MM.1S (cell line): Measurements from ENCODE around the gene THADA.

Source experiments
- DNase-seq: peaks from one replicate; pipeline ENCODE4 v3.0.0-alpha.2; 2015
- H2AFZ ChIP-seq: fragments of 300-600 bp; sonication (generic); 2 replicates; pipeline ENCODE4 v1.6.0; 2016; ENCODE audit warnings: antibody characterized with exemption, low read length
- H3F3A ChIP-seq: fragments of 300-600 bp; sonication (generic); 2 replicates; pipeline ENCODE4 v1.6.1; 2016; ENCODE audit warnings: mild to moderate bottlenecking, antibody characterized with exemption, low read length, moderate library complexity, mixed read lengths; ENCODE audit not compliant: insufficient read depth
- H3K27ac ChIP-seq: fragments of 300-600 bp; sonication (generic); 2 replicates; pipeline ENCODE4 v1.5.1; 2016; ENCODE audit warnings: mild to moderate bottlenecking, low read length
- H3K27me3 ChIP-seq: fragments of 300-600 bp; sonication (generic); replicated peaks from 2 replicates; pipeline ENCODE4 v1.6.0; 2016; ENCODE audit warnings: low read length; ENCODE audit not compliant: insufficient read depth
- H3K36me3 ChIP-seq: fragments of 300-600 bp; sonication (generic); replicated peaks from 2 replicates; pipeline ENCODE4 v1.6.1; 2016; ENCODE audit warnings: mild to moderate bottlenecking, low read length, mixed read lengths; ENCODE audit not compliant: insufficient read depth
- H3K4me1 ChIP-seq: fragments of 300-600 bp; sonication (generic); 2 replicates; pipeline ENCODE4 v1.6.1; 2016; ENCODE audit warnings: low read length, mixed read lengths
- H3K4me2 ChIP-seq: fragments of 300-600 bp; sonication (generic); 2 replicates; pipeline ENCODE4 v1.6.0; 2016; ENCODE audit warnings: low read depth, low read length
- H3K4me3 ChIP-seq: fragments of 300-600 bp; sonication (generic); 2 replicates; pipeline ENCODE4 v1.5.1; 2016; ENCODE audit warnings: low read length, mixed read lengths
- H3K79me2 ChIP-seq: fragments of 300-600 bp; sonication (generic); 2 replicates; pipeline ENCODE4 v1.6.1; 2016; ENCODE audit warnings: mixed run types, low read length, mixed read lengths
- H3K9ac ChIP-seq: fragments of 300-600 bp; sonication (generic); 2 replicates; pipeline ENCODE4 v1.6.1; 2016; ENCODE audit warnings: low read length, mixed read lengths
- H3K9me2 ChIP-seq: fragments of 300-600 bp; sonication (generic); replicated peaks from 2 replicates; pipeline ENCODE4 v1.6.1; 2016; ENCODE audit warnings: mild to moderate bottlenecking, low read length, mixed read lengths; ENCODE audit not compliant: insufficient read depth
- H3K9me3 ChIP-seq: fragments of 300-600 bp; sonication (generic); replicated peaks from 2 replicates; pipeline ENCODE4 v1.6.1; 2016; ENCODE audit warnings: mild to moderate bottlenecking, low read length, mixed read lengths; ENCODE audit not compliant: insufficient read depth
- H4K20me1 ChIP-seq: fragments of 300-600 bp; sonication (generic); 2 replicates; pipeline ENCODE4 v1.6.1; 2016; ENCODE audit warnings: mild to moderate bottlenecking, low read length, moderate library complexity, mixed read lengths; ENCODE audit not compliant: insufficient read depth
- CTCF ChIP-seq: fragments of 300-600 bp; sonication (generic); IDR thresholded peaks from 2 replicates; pipeline ENCODE4 v1.5.1; 2016; ENCODE audit warnings: antibody characterized with exemption, low read length, mixed read lengths
- EZH2 ChIP-seq: fragments of 300-600 bp; sonication (generic); optimal IDR thresholded peaks from 2 replicates; pipeline ENCODE3; 2017; ENCODE audit warnings: low read depth, mild to moderate bottlenecking, antibody characterized with exemption, low read length, mixed read lengths
- EZH2phosphoT487 ChIP-seq: fragments of 300-600 bp; sonication (generic); IDR thresholded peaks from 2 replicates; pipeline ENCODE4 v1.6.1; 2018; ENCODE audit warnings: antibody characterized with exemption, low read length

THADA gene

GRCh38 chr2:43619511-43619910, 23.7 kb upstream of the THADA start:
- Histone ChIP-seq H3K9me2 (no peaks in the 10 kb centered on the region), H3K4me1 (no peaks in the 10 kb centered on the region), H3K4me3 (no peak overlapping the region), H3K27ac (no peak overlapping the region), H3F3A (no peaks in the 10 kb centered on the region), H3K9ac (no peak overlapping the region), H2AFZ (no peak overlapping the region), H3K27me3 (no peaks in the 10 kb centered on the region), H4K20me1 (no peaks in the 10 kb centered on the region), H3K9me3 (no peaks in the 10 kb centered on the region), H3K79me2 (no peaks in the 10 kb centered on the region), H3K36me3 (no peaks in the 10 kb centered on the region), H3K4me2 (no peak overlapping the region)
- TF ChIP-seq EZH2phosphoT487 (no peak), EZH2 (no peak), CTCF (no peak)
- no peak for DNase-seq

- H2AFZ ChIP-seq = no peak overlapping the region
- H3F3A ChIP-seq = no peaks in the 10 kb centered on the region
- H3K79me2 ChIP-seq = no peaks in the 10 kb centered on the region
- H3K9ac ChIP-seq = no peak overlapping the region
- H3K4me2 ChIP-seq = no peak overlapping the region
- no peaks in the 10 kb centered on the region for H3K9me3 ChIP-seq
- no peaks in the 10 kb centered on the region for H4K20me1 ChIP-seq
- no peaks in the 10 kb centered on the region for H3K4me1 ChIP-seq
- H3K9me2 ChIP-seq = no peaks in the 10 kb centered on the region
- TF ChIP-seq CTCF (no peak), EZH2 (no peak)
- no peaks in the 10 kb centered on the region for H3K36me3 ChIP-seq
- H3K4me3 ChIP-seq = no peak overlapping the region
- H3K27me3 ChIP-seq = no peaks in the 10 kb centered on the region
- no peak for DNase-seq
- no peak overlapping the region for H3K27ac ChIP-seq
These were observed 21.3 kb upstream of the THADA start for GRCh38 chr2:43616967-43617680.

GRCh38 chr2:43612944-43613343, 17.1 kb upstream of the THADA start:
- DNase-seq = no peak
- Histone ChIP-seq H3K4me1 (no peaks in the 10 kb centered on the region), H3F3A (no peaks in the 10 kb centered on the region), H4K20me1 (no peaks in the 10 kb centered on the region), H3K9me3 (no peaks in the 10 kb centered on the region), H3K36me3 (no peaks in the 10 kb centered on the region), H3K9me2 (no peaks in the 10 kb centered on the region), H3K27ac (no peak overlapping the region), H3K9ac (no peak overlapping the region), H3K4me2 (no peak overlapping the region), H2AFZ (0 out of 2 replicates have a peak overlapping the region, but pooled peaks have one; percentile 33), H3K4me3 (no peak overlapping the region), H3K27me3 (no peaks in the 10 kb centered on the region), H3K79me2 (no peaks in the 10 kb centered on the region)
- no peak for TF ChIP-seq EZH2phosphoT487
- no peak for TF ChIP-seq EZH2
- no peak for TF ChIP-seq CTCF
